NCI-H510A (cell line): ENCODE data around the gene GNG3.
"Not testable (repeated sequence)": the region's sequence is repeated elsewhere in the genome, so short reads cannot be mapped to it uniquely, and the experiment has no call there.

Experiments
- DNase-seq: peaks from one replicate; lab custom pipeline; 2025; lab: John Stamatoyannopoulos, UW

Gene GNG3

GRCh38 chr11:62716816-62717215, 9.3 kb downstream of the GNG3 start:
- no peak for DNase-seq

DNA sequence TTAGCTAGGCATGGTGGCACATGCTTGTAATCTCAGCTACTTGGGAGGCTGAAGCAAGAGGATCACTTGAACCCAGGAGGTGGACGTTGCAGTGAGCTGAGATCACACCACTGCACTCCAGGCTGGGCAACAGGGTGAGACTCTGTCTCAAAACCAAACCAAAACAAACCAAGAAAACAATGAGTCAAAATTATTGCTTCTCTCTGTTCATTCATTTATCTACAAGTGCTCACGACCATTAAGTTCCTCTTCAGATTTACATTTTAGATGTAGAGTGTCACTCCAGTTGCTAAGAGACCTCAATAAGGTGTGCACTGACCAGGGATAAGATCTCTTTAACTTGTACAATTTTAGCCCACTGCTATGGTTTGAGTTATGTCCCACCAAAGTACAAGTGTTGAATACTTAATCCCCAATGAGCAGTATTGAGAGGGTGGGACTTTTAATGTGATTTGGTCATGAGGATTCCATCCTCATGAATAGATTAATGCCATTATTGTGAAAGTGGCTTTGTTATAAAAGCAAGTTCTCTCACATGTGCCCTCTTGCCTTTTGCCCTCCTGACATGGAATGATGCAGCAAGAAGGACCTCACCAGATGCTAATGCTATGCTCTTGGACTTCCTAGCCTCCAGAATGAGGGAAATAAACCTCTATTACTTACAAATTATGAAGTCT, 12.0 kb downstream of the GNG3 start:
- DNase-seq = no peak

- no peak for DNase-seq
Measured at GRCh38 chr11:62721994-62722393, 14.5 kb downstream of the GNG3 start.

GRCh38 chr11:62724171-62724570, 16.7 kb downstream of the GNG3 start:
- DNase-seq = no peak

GRCh38 chr11:62725646-62726045, 18.2 kb downstream of the GNG3 start:
- no peak for DNase-seq

DNA sequence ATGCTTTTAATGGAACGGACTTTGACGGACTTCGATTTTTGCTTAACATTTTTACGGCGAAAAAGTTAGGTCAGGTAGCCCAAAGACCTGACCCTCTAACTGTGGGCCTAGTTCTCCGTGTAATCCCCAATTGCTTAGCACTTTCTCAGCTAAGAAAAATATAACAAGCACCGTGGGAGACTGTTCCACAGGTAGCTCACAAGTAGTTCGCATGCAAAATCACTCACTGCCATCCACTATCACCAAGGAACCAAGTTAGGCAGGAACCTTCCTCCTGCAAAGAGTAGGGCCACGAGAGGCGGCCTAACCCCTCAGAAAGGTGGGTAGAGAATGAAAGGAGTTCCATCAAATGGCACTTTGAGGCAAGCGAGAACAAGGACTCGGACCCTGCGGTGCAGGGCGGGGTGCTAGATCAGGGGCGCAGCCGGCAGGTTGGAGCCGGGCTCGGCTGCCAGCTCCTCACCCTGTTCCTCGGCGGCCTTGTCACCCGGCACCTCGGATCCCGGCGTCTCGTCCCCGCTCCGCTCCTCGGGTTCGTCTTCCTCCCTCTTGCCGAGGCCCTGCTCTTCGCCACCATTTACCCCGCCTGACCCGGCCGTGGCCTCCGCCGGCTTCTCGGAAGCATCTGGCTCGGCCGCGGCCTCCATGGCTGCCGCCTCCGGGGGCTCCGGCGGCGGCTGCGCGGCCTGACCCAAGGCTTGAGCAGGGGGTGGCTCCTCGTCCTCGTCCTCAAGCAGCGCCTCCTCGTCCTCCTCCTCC, 18.9 kb downstream of the GNG3 start:
- DNase-seq = no peak

DNA sequence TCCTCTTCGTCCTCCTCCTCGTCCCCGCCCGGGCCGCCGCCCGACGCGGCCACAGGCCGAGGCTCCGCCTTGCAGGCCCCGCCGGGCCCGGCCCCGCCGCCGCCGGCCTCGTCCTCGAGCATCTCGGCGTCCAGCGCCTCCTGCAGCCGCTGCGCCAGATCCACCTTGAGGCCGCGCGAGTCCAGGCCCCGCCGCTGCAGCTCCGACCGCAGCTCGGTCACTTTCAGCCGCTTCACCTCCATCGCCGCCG, 19.4 kb downstream of the GNG3 start:
- DNase-seq = no peak

GRCh38 chr11:62727165-62727871, 19.8 kb downstream of the GNG3 start, which contains the start of gene HNRNPUL2:
HNRNPUL2 (minus strand) TSS chr11:62727457; CDS start chr11:62727156, 301 bp downstream.
- peak; percentile 96 for DNase-seq

DNA sequence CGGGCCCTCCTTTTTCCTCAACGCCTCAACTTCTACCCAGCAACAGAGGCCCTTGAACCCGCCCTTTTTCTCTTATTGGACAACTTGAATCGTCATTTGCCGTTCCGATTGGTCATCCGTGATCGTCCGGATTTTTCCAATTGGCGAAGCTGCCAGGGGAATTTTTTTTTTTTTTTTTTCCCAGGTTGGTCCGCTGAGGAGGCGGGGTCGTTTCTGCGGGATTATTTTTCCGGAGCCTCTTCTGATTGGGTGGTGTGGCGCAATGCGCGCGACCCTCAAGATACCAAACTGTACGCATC, 20.3 kb downstream of the GNG3 start:
- peak; percentile 95 for DNase-seq

DNA sequence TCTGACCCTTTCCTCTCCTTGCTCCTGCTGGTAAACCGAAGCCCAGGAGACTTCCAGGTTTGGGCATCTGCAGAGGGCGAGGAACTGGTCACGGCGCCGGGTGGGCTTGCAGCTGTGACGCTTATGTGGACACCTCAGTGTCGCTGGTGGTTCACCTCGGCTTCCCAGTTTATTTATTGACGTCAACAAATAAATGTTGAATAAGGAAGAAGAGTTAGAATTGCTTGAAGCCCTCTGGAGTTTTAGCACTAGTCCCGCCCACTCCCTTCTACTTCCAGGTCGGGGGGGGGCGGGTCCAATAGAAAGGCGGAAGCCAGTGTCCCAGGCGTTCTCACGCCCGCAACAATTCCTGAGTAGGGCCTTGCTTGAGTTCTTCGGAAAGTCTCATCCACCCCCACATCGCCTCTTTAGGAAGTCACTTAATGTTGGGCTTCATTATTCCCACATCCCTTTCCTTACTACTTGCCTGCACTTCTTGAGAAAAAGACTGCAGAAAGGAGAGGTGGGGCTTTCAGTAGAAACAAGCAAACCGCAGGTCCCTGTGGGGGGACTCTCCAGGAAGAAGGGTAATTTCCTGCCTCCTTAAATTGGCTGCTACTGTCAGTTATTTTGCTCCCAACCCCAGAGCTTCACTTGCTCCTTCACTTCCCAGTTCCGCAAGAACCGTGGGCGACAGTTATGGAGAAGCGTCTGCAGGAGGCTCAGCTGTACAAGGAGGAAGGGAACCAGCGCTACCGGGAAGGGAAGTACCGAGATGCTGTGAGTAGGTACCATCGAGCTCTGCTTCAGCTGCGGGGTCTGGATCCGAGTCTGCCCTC, 20.9 kb downstream of the GNG3 start, which contains the start of gene TTC9C:
Gene TTC9C, plus strand, starts transcription at position 316 of the 818 bp plus-strand sequence. Its CDS starts 363 bp downstream, at position 679.
- peak; percentile 77 for DNase-seq

GRCh38 chr11:62730076-62730475, 22.6 kb downstream of the GNG3 start:
- not testable (repeated sequence) for DNase-seq

DNA sequence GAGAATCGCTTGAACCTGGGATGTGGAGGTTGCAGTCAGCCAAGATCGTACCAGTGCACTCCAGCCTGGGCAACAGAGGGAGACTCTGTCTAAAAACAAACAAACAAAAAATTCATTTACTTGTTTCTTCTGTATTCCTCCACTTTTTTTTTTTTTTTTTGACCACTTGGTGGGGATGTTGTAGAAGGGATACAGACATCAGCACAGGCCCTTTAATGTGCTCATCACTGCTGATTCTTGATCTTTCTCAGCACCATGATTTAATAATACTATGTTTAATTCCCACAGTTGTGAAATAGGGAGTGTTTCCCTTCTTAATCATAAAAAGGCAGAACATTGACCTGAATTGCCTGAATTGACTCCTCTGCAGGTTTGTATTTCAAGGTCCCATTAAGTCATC, 25.4 kb downstream of the GNG3 start:
- DNase-seq = no peak

GRCh38 chr11:62737196-62737595, 29.7 kb downstream of the GNG3 start:
- no peak for DNase-seq

GRCh38 chr11:62747475-62748160, 40.1 kb downstream of the GNG3 start:
- DNase-seq = no peak

GRCh38 chr11:62749931-62750330, 42.5 kb downstream of the GNG3 start:
- DNase-seq = not testable (repeated sequence)

GRCh38 chr11:62752177-62752785, 44.8 kb downstream of the GNG3 start:
- no peak for DNase-seq

- DNase-seq = no peak
Measured at GRCh38 chr11:62752994-62753735, 45.7 kb downstream of the GNG3 start.

DNA sequence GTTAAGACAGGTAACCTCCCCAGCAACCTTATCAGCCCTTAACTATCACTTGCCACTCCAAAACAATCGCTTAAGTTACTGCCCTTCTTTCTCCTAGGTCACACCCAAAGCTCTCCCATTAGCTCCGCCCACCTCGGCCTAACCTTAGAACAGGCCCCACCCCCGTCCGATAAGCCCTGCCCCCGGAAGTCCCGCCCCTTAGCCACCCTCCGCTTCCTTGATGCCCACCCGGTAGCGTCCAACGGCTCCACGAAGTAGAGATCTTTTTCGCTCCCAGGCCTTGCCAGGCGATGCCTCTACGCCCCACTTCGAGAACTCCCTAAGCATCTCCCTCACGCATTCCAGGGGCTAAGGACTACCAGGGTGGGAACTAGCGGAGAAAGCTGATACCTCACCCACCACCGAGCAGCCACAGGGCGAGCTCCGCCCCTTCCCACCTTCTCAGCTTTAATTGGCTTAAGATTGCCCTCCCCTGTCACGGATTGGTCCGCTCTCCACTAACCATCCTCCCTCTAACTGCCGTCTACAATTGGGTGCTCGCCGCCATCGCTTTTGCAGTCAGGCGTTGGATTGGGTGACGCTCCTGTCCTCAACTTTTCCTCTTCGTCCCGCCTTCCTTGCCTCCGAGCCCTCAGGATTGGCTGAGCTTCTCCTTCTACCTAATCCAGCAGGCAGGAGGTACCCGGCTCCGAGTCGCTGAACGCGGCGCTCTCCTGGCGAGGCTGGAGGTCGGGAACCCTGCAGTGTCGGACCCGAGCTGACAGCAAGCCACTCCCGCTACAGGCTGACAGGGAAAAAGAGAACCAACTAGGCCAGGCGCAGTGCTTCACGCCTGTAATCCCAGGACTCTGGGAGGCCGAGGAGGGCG, 46.5 kb downstream of the GNG3 start, which contains the start of gene ZBTB3:
Gene ZBTB3, minus strand, starts transcription at position 425 of the 868 bp plus-strand sequence. CDS start 496 bp downstream, outside the sequence.
- peak; percentile 97 for DNase-seq

- no peak for DNase-seq
Measured at GRCh38 chr11:62755086-62755615, 47.7 kb downstream of the GNG3 start.
